Progenitor cell of endocrine pancreas (in vitro differentiated cells): Measurements from ENCODE around the gene FIZ1. TPM values are rescaled to one million over a fixed set of nuclear protein-coding genes. Genes with fewer than 3 reads are reported as not detected.

Source experiments
- DNase-seq: peaks from one replicate; pipeline ENCODE4 v3.0.0; 2021; ENCODE audit warnings: low spot score; ENCODE audit not compliant: unreplicated experiment
- H3K27ac Mint-ChIP-seq: 2 replicates; pipeline ENCODE4 v1.8.0; 2021; ENCODE audit warnings: mild to moderate bottlenecking, moderate library complexity, mixed read lengths
- H3K27me3 Mint-ChIP-seq: 2 replicates; pipeline ENCODE4 v1.8.0; 2021; ENCODE audit warnings: mixed read lengths
- H3K36me3 Mint-ChIP-seq: 2 replicates; pipeline ENCODE4 v1.8.0; 2022; ENCODE audit warnings: mixed read lengths; ENCODE audit not compliant: insufficient read depth
- H3K4me1 Mint-ChIP-seq: 2 replicates; pipeline ENCODE4 v1.8.0; 2021; ENCODE audit warnings: low read depth, mixed read lengths
- H3K4me3 Mint-ChIP-seq: 2 replicates; pipeline ENCODE4 v1.8.0; 2021; ENCODE audit warnings: low read depth, mild to moderate bottlenecking, moderate library complexity, mixed read lengths
- H3K9me3 Mint-ChIP-seq: 2 replicates; pipeline ENCODE4 v1.8.0; 2021; ENCODE audit warnings: low read depth, mixed read lengths
- total RNA-seq: library from RNA; stranded (reverse); gene quantifications from 2 replicates; pipeline ENCODE4 v1.2.1, GENCODE V29; 2021
- TF ChIP-seq, protein P1 (sequence below): fragments of 200-600 bp; sonication (generic); IDR thresholded peaks from one replicate; pipeline ENCODE4 v1.5.0; 2021; ENCODE audit warnings: antibody characterized with exemption, mild to moderate bottlenecking; ENCODE audit not compliant: unreplicated experiment

The FIZ1 gene
- total RNA-seq, 1 donor from 2014 or later, result 39.0 TPM

DNA sequence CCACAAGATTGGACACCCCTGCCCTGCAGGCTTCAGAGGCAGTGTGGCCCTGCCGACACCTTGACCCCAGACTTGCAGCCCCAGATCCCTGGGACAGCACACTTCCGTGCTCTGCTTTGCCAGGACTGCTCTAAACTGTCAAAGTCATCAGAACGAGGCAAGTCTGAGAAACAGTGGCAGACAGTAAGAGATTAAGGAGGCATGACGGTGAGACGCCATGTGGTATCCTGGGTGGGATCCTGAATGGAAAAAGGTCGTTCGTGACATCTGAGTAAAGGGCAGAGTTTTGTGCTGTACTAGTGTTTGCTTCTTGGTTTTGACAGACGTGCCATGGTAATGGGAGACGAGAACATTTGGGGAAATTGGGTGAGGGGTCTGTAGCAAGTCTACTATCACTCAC is 32.5 kb downstream of the FIZ1 start:
- Mint-ChIP-seq H3K9me3 (no peaks in the 10 kb centered on the region), H3K4me1 (peaks cover 2% of the 10 kb centered on the region), H3K36me3 (no peaks in the 10 kb centered on the region), H3K4me3 (no peak overlapping the region), H3K27me3 (peaks cover 11% of the 10 kb centered on the region), H3K27ac (no peak overlapping the region)
- DNase-seq, result no peak
- TF ChIP-seq, protein P1, sequence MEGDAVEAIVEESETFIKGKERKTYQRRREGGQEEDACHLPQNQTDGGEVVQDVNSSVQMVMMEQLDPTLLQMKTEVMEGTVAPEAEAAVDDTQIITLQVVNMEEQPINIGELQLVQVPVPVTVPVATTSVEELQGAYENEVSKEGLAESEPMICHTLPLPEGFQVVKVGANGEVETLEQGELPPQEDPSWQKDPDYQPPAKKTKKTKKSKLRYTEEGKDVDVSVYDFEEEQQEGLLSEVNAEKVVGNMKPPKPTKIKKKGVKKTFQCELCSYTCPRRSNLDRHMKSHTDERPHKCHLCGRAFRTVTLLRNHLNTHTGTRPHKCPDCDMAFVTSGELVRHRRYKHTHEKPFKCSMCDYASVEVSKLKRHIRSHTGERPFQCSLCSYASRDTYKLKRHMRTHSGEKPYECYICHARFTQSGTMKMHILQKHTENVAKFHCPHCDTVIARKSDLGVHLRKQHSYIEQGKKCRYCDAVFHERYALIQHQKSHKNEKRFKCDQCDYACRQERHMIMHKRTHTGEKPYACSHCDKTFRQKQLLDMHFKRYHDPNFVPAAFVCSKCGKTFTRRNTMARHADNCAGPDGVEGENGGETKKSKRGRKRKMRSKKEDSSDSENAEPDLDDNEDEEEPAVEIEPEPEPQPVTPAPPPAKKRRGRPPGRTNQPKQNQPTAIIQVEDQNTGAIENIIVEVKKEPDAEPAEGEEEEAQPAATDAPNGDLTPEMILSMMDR, result no peak

- peaks cover 2% of the 10 kb centered on the region for H3K4me1 Mint-ChIP-seq
- H3K36me3 Mint-ChIP-seq, result no peaks in the 10 kb centered on the region
- peaks cover 15% of the 10 kb centered on the region for H3K27me3 Mint-ChIP-seq
- no peak for DNase-seq
- H3K27ac Mint-ChIP-seq, result peak overlapping the region; percentile 71
- H3K9me3 Mint-ChIP-seq, result no peaks in the 10 kb centered on the region
- H3K4me3 Mint-ChIP-seq, result no peak overlapping the region
- TF ChIP-seq, protein P1, result no peak
Observed at GRCh38 chr19:55563261-55563690, 36.0 kb downstream of the FIZ1 start.

DNA sequence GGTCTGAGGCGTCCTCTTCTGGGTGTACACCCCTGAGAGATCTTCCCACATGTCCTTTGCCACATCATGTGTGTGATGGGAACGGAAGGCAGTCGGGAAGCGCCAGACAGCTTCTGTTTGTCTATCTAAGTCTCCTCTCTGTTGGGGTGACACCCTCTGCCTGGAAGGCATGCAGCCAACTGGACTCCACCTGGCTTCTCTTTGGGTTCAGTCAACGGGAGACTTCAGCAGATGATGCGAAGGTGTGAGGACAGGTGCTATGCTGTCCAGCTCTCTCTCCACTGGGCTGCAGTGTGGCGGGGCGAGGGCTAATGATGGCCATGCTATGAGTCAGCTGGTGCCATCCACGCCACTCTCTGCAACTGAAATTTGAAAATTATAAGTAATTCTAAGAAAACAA is 39.6 kb downstream of the FIZ1 start:
- TF ChIP-seq, protein P1, result no peak

GRCh38 chr19:55554741-55555152 is 44.6 kb downstream of the FIZ1 start:
- Mint-ChIP-seq H3K27me3 (peaks cover 15% of the 10 kb centered on the region), H3K4me3 (no peak overlapping the region), H3K9me3 (no peaks in the 10 kb centered on the region), H3K4me1 (peaks cover 18% of the 10 kb centered on the region), H3K27ac (peak overlapping the region; percentile 4), H3K36me3 (no peaks in the 10 kb centered on the region)
- TF ChIP-seq, protein P1, result no peak
- DNase-seq, result no peak

More for the DNA sequence above, 39.6 kb downstream of the FIZ1 start:
- H3K27me3 Mint-ChIP-seq, result peaks cover 8% of the 10 kb centered on the region
- DNase-seq, result no peak
- H3K27ac Mint-ChIP-seq, result no peak overlapping the region
- no peak overlapping the region for H3K4me3 Mint-ChIP-seq
- H3K9me3 Mint-ChIP-seq, result no peaks in the 10 kb centered on the region
- peaks cover 5% of the 10 kb centered on the region for H3K4me1 Mint-ChIP-seq
- H3K36me3 Mint-ChIP-seq, result no peaks in the 10 kb centered on the region

GRCh38 chr19:55554302-55554701 is 45.0 kb downstream of the FIZ1 start:
- Mint-ChIP-seq H3K36me3 (no peaks in the 10 kb centered on the region), H3K27me3 (peaks cover 15% of the 10 kb centered on the region), H3K9me3 (no peaks in the 10 kb centered on the region), H3K4me1 (peaks cover 22% of the 10 kb centered on the region), H3K4me3 (no peak overlapping the region), H3K27ac (no peak overlapping the region)
- no peak for DNase-seq
- TF ChIP-seq, protein P1, result no peak
